ENCODE data around the gene GSG1. TPM values are rescaled to one million over a fixed set of nuclear protein-coding genes. Genes with fewer than 3 reads are reported as not detected.

The GSG1 gene
- total and polyA plus RNA-seq, 2 of the 8 experiments (the other 6 are each of a cell fraction or from before 2014, with no cell fraction given), result 0.89 to 1.4 TPM

DNA sequence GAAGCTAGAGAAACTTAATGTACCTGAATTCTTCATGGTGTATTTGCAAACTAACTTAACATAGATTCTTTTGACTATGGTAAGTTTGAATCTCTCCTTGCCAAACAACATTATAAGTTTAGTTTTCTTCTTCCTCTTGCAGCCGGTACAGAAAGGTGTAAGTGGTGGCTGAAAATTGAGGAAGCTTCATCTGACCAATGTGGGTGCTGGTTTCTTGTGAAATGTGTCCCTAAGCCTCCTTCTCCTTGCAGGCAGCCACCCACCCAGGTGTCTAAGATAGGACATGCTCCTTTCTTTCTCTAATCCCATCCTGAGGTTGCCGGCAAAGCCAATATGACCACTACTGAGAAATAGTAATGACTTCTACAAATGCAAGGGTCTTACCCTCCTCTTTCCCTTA, 20.6 kb downstream of the GSG1 start (continued):
- no peak for TF ChIP-seq RNF2 (IDR thresholded peaks at IDR 0.05; ENCODE audit: borderline replicate concordance, low read depth, low read length, missing control alignments, poor library complexity, severe bottlenecking)
- no peak for TF ChIP-seq JUN (IDR thresholded peaks at IDR 0.05; ENCODE audit: low read depth, low read length)
- TF ChIP-seq ASH2L (IDR thresholded peaks at IDR 0.05; ENCODE audit: low read length), result no peak
- TF ChIP-seq MAFK (IDR thresholded peaks at IDR 0.05; ENCODE audit: low read depth, low read length), result no peak
- no peak for TF ChIP-seq KDM5A (IDR thresholded peaks at IDR 0.05; ENCODE audit: low read length)
- no peak for TF ChIP-seq TAF1 (IDR thresholded peaks at IDR 0.05; ENCODE audit: low read depth, low read length)
- no peak for TF ChIP-seq FOSL1 (IDR thresholded peaks at IDR 0.05; ENCODE audit: insufficient read depth, low read depth, low read length)

Data from H1 (cell line).